ENCODE measurements around the gene RBBP5.

DNA sequence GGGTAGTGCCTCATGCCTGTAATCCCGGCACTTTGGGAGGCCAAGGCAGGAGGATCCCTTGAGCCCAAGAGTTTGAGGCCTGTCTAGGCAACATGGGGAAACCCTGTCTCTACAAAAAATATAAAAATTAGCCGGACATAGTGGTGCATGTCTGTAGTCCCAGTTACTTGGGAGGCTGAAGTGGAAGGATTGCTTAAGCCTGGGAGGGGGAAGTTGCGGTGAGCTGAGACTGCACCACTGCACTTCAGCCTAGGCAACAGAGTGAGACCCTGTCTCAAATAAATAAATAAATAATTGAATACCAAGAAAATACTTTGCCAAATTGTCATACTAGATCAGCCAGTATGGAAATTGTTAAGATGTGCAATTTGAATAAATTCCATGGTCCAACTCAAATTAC is 5.9 kb upstream of the RBBP5 start:
- TF ChIP-seq MAX (IDR thresholded peaks at IDR 0.05), result no peak
- no peak for TF ChIP-seq POLR2AphosphoS5 (IDR thresholded peaks at IDR 0.05; ENCODE audit: low read depth, low read length)
- TF ChIP-seq CEBPB (IDR thresholded peaks at IDR 0.05; ENCODE audit: low read depth), result no peak
- TF ChIP-seq SRF (IDR thresholded peaks at IDR 0.05; ENCODE audit: low read depth), result no peak
- no peak for TF ChIP-seq POLR2A (IDR thresholded peaks at IDR 0.05; ENCODE audit: borderline replicate concordance, extremely low read depth, insufficient read depth, insufficient read length)
- TF ChIP-seq EZH2 (IDR thresholded peaks at IDR 0.05), result no peak
- TF ChIP-seq SP1 (IDR thresholded peaks at IDR 0.05; ENCODE audit: low read depth), result no peak
- no peak for TF ChIP-seq CTCF (IDR thresholded peaks at IDR 0.05 in 2 of 3, conservative IDR thresholded peaks at IDR 0.05 in 1 of 3; ENCODE audit: borderline replicate concordance in 1 of 3, insufficient read depth in 1 of 3, low read depth in 2 of 3, low read length in 2 of 3)
- TF ChIP-seq RAD21 (IDR thresholded peaks at IDR 0.05; ENCODE audit: low read depth), result no peak
- no peak for TF ChIP-seq ZNF274 (IDR thresholded peaks at IDR 0.05; ENCODE audit: low read depth, low read length)

Measured in HCT116 (cell line).